GM23248 (cell line): ENCODE data around the gene IFT74.

Experiments
- EZH2 ChIP-seq: fragments of 200-600 bp; sonication (generic); IDR thresholded peaks from 2 replicates; pipeline ENCODE4 v1.6.1; 2018; ENCODE audit warnings: antibody characterized with exemption, mild to moderate bottlenecking; ENCODE audit not compliant: insufficient read depth, poor library complexity, severe bottlenecking
- EZH2phosphoT487 ChIP-seq: fragments of 200-600 bp; sonication (generic); IDR thresholded peaks from 2 replicates; pipeline ENCODE4 v1.6.1; 2018; ENCODE audit warnings: antibody characterized with exemption, moderate library complexity, mild to moderate bottlenecking, low read depth; ENCODE audit not compliant: insufficient read depth

- TF ChIP-seq EZH2phosphoT487 (no peak), EZH2 (no peak)
Measured at GRCh38 chr9:27109621-27110020, 153.4 kb downstream of the IFT74 start.
